ENCODE data around the gene TCF20.

The TCF20 gene

DNA sequence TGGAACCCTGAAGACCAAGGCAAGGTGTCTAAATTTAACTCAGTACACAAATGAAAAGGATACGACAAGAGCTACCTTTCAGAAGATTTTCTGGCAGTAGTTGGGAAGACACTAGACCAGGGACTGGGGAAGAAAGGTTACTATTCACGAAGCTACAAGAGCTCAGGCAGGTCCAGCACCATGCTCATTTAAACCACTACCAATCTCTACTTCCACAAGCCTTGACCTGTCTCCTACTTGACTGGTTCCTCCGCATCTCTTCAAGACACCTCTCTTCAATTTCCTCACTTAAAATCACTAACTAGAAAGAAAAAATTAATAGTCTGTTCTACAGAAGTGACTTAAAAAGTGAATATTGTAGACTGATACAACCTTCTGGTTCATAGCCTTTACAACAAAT lies 22.9 kb downstream of the TCF20 start:
- TF ChIP-seq ZFP3 (CRISPR knock-in tag; IDR thresholded peaks at IDR 0.05), result no peak
- TF ChIP-seq ZNF70 (CRISPR knock-in tag; IDR thresholded peaks at IDR 0.05), result no peak
- TF ChIP-seq, protein P1, sequence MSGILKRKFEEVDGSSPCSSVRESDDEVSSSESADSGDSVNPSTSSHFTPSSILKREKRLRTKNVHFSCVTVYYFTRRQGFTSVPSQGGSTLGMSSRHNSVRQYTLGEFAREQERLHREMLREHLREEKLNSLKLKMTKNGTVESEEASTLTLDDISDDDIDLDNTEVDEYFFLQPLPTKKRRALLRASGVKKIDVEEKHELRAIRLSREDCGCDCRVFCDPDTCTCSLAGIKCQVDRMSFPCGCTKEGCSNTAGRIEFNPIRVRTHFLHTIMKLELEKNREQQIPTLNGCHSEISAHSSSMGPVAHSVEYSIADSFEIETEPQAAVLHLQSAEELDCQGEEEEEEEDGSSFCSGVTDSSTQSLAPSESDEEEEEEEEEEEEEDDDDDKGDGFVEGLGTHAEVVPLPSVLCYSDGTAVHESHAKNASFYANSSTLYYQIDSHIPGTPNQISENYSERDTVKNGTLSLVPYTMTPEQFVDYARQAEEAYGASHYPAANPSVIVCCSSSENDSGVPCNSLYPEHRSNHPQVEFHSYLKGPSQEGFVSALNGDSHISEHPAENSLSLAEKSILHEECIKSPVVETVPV (CRISPR knock-in tag; IDR thresholded peaks at IDR 0.05), result no peak
- no peak for TF ChIP-seq ZC3H10 (CRISPR knock-in tag; IDR thresholded peaks at IDR 0.05)
- no peak for TF ChIP-seq BACH2 (CRISPR knock-in tag; IDR thresholded peaks at IDR 0.05; ENCODE audit: borderline replicate concordance)
- no peak for TF ChIP-seq RARB (CRISPR knock-in tag; IDR thresholded peaks at IDR 0.05)
- TF ChIP-seq, protein P2, sequence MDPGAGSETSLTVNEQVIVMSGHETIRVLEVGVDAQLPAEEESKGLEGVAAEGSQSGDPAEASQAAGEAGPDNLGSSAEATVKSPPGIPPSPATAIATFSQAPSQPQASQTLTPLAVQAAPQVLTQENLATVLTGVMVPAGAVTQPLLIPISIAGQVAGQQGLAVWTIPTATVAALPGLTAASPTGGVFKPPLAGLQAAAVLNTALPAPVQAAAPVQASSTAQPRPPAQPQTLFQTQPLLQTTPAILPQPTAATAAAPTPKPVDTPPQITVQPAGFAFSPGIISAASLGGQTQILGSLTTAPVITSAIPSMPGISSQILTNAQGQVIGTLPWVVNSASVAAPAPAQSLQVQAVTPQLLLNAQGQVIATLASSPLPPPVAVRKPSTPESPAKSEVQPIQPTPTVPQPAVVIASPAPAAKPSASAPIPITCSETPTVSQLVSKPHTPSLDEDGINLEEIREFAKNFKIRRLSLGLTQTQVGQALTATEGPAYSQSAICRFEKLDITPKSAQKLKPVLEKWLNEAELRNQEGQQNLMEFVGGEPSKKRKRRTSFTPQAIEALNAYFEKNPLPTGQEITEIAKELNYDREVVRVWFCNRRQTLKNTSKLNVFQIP (CRISPR knock-in tag; IDR thresholded peaks at IDR 0.05; ENCODE audit: borderline replicate concordance, low read depth), result no peak
- TF ChIP-seq ZFP30 (CRISPR knock-in tag; IDR thresholded peaks at IDR 0.05), result no peak
- TF ChIP-seq, protein P3, sequence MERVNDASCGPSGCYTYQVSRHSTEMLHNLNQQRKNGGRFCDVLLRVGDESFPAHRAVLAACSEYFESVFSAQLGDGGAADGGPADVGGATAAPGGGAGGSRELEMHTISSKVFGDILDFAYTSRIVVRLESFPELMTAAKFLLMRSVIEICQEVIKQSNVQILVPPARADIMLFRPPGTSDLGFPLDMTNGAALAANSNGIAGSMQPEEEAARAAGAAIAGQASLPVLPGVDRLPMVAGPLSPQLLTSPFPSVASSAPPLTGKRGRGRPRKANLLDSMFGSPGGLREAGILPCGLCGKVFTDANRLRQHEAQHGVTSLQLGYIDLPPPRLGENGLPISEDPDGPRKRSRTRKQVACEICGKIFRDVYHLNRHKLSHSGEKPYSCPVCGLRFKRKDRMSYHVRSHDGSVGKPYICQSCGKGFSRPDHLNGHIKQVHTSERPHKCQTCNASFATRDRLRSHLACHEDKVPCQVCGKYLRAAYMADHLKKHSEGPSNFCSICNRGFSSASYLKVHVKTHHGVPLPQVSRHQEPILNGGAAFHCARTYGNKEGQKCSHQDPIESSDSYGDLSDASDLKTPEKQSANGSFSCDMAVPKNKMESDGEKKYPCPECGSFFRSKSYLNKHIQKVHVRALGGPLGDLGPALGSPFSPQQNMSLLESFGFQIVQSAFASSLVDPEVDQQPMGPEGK (CRISPR knock-in tag; IDR thresholded peaks at IDR 0.05; ENCODE audit: borderline replicate concordance), result no peak
- no peak for TF ChIP-seq OSR1 (CRISPR knock-in tag; IDR thresholded peaks at IDR 0.05)
- TF ChIP-seq, protein P4, sequence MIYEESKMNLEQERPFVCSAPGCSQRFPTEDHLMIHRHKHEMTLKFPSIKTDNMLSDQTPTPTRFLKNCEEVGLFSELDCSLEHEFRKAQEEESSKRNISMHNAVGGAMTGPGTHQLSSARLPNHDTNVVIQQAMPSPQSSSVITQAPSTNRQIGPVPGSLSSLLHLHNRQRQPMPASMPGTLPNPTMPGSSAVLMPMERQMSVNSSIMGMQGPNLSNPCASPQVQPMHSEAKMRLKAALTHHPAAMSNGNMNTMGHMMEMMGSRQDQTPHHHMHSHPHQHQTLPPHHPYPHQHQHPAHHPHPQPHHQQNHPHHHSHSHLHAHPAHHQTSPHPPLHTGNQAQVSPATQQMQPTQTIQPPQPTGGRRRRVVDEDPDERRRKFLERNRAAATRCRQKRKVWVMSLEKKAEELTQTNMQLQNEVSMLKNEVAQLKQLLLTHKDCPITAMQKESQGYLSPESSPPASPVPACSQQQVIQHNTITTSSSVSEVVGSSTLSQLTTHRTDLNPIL (CRISPR knock-in tag; IDR thresholded peaks at IDR 0.05; ENCODE audit: low read depth), result no peak
- TF ChIP-seq TCF4 (CRISPR knock-in tag; IDR thresholded peaks at IDR 0.05; ENCODE audit: borderline replicate concordance), result no peak
- TF ChIP-seq SNAI2 (CRISPR knock-in tag; IDR thresholded peaks at IDR 0.05), result no peak
- TF ChIP-seq PPARA (CRISPR knock-in tag; IDR thresholded peaks at IDR 0.05; ENCODE audit: borderline replicate concordance), result no peak
- TF ChIP-seq ZNF8 (CRISPR knock-in tag; IDR thresholded peaks at IDR 0.05), result no peak
- no peak for TF ChIP-seq TOX (CRISPR knock-in tag; IDR thresholded peaks at IDR 0.05; ENCODE audit: borderline replicate concordance)

DNA sequence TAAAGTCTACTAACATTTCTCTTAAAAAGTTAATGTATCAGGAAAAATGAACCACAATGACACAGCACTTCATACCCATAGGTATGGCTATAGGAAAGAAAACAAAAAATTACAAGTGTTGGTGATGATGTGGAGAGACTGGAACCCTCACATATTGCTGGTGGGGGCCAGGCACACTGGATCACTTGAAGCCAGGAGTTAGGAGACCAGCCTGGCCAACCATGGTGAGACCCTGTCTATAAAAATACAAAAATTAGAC lies 26.7 kb downstream of the TCF20 start:
- TF ChIP-seq, protein P4 (CRISPR knock-in tag; IDR thresholded peaks at IDR 0.05; ENCODE audit: low read depth), result no peak
- TF ChIP-seq BACH2 (CRISPR knock-in tag; IDR thresholded peaks at IDR 0.05; ENCODE audit: borderline replicate concordance), result no peak
- TF ChIP-seq ARNTL (CRISPR knock-in tag; IDR thresholded peaks at IDR 0.05; ENCODE audit: borderline replicate concordance, low read depth), result no peak
- TF ChIP-seq ZNF70 (CRISPR knock-in tag; IDR thresholded peaks at IDR 0.05), result no peak
- TF ChIP-seq PPARA (CRISPR knock-in tag; IDR thresholded peaks at IDR 0.05; ENCODE audit: borderline replicate concordance), result no peak
- no peak for TF ChIP-seq GLIS3 (CRISPR knock-in tag; IDR thresholded peaks at IDR 0.05)
- no peak for TF ChIP-seq ZC3H10 (CRISPR knock-in tag; IDR thresholded peaks at IDR 0.05)
- TF ChIP-seq ISL1 (CRISPR knock-in tag; IDR thresholded peaks at IDR 0.05), result no peak
- no peak for TF ChIP-seq ZFP3 (CRISPR knock-in tag; IDR thresholded peaks at IDR 0.05)
- TF ChIP-seq, protein P2 (CRISPR knock-in tag; IDR thresholded peaks at IDR 0.05; ENCODE audit: borderline replicate concordance, low read depth), result no peak
- no peak for TF ChIP-seq TOX (CRISPR knock-in tag; IDR thresholded peaks at IDR 0.05; ENCODE audit: borderline replicate concordance)
- TF ChIP-seq, protein P1 (CRISPR knock-in tag; IDR thresholded peaks at IDR 0.05), result no peak
- TF ChIP-seq ZFP30 (CRISPR knock-in tag; IDR thresholded peaks at IDR 0.05), result no peak
- no peak for ATAC-seq

More for the DNA sequence above, 22.9 kb downstream of the TCF20 start:
- no peak for ATAC-seq
